ENCODE measurements around the gene SHCBP1L. TPM values are rescaled to one million over a fixed set of nuclear protein-coding genes. Genes with fewer than 3 reads are reported as not detected.
"Not testable (repeated sequence)": the region's sequence is repeated elsewhere in the genome, so short reads cannot be mapped to it uniquely, and the experiment has no call there.

The SHCBP1L gene
- total RNA-seq, 1 donor from 2014 or later = not detected

GRCh38 chr1:182955596-182956588 is 2.9 kb upstream of the SHCBP1L start:
- intact Hi-C loops (cut with micrococcal nuclease) = no loop called here
- Mint-ChIP-seq H3K4me1 (no peaks in the 10 kb centered on the region), H3K27me3 (peaks cover 25% of the 10 kb centered on the region), H3K36me3 (ENCODE audit: low read depth) (no peaks in the 10 kb centered on the region), H3K4me3 (no peak overlapping the region), H3K27ac (no peak overlapping the region), H3K9me3 (no peaks in the 10 kb centered on the region)
- no peak for DNase-seq

GRCh38 chr1:182953826-182954225 is 860 bp upstream of the SHCBP1L start:
- intact Hi-C loops (cut with micrococcal nuclease) = no loop called here
- Mint-ChIP-seq H3K36me3 (ENCODE audit: low read depth) (no peaks in the 10 kb centered on the region), H3K27me3 (peaks cover 30% of the 10 kb centered on the region), H3K4me3 (no peak overlapping the region), H3K27ac (no peak overlapping the region), H3K4me1 (no peaks in the 10 kb centered on the region), H3K9me3 (no peaks in the 10 kb centered on the region)
- DNase-seq = no peak

- peaks cover 24% of the 10 kb centered on the region for H3K27me3 Mint-ChIP-seq
- intact Hi-C loops (cut with micrococcal nuclease); H3K9me3 Mint-ChIP-seq; H3K4me1 Mint-ChIP-seq; H3K27ac Mint-ChIP-seq; DNase-seq; H3K36me3 Mint-ChIP-seq (ENCODE audit: low read depth); H3K4me3 Mint-ChIP-seq: not testable (repeated sequence)
Measured at GRCh38 chr1:182943336-182943735, 9.6 kb downstream of the SHCBP1L start.

- H3K9me3 Mint-ChIP-seq; H3K4me1 Mint-ChIP-seq; H3K4me3 Mint-ChIP-seq; H3K27ac Mint-ChIP-seq; H3K36me3 Mint-ChIP-seq (ENCODE audit: low read depth); intact Hi-C loops (cut with micrococcal nuclease); DNase-seq: not testable (repeated sequence)
- peaks cover 24% of the 10 kb centered on the region for H3K27me3 Mint-ChIP-seq
Measured at GRCh38 chr1:182942145-182942544, 10.8 kb downstream of the SHCBP1L start.

GRCh38 chr1:182939413-182939812 is 13.6 kb downstream of the SHCBP1L start:
- Mint-ChIP-seq H3K9me3 (peaks cover 3% of the 10 kb centered on the region), H3K27me3 (peaks cover 22% of the 10 kb centered on the region), H3K36me3 (ENCODE audit: low read depth) (no peaks in the 10 kb centered on the region), H3K4me3 (no peak overlapping the region), H3K4me1 (no peaks in the 10 kb centered on the region), H3K27ac (no peak overlapping the region)
- intact Hi-C loops (cut with micrococcal nuclease) = no loop called here
- DNase-seq = no peak

DNA sequence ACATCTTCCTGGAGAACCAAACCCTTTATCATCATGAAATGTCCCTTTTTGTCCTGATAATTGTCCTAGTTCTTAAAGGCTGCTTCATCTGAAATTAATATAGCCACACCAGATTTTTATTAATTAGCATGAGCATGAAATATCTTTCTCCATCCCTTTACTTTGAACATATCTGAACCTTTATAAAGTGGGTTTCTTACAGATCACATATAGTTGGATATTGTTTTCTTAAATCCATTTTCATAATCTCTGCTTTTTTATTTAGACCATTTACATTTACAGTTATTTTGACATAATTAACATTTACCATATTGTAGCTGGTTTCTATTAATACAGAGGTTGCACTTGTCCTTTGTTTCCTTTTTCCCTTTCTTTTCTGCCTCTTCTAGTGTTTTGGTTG is 17.2 kb downstream of the SHCBP1L start:
- Mint-ChIP-seq H3K4me3 (no peak overlapping the region), H3K4me1 (no peaks in the 10 kb centered on the region), H3K9me3 (peaks cover 3% of the 10 kb centered on the region), H3K27me3 (peaks cover 19% of the 10 kb centered on the region), H3K27ac (no peak overlapping the region), H3K36me3 (ENCODE audit: low read depth) (no peaks in the 10 kb centered on the region)
- intact Hi-C loops (cut with micrococcal nuclease) = no loop called here
- no peak for DNase-seq

DNA sequence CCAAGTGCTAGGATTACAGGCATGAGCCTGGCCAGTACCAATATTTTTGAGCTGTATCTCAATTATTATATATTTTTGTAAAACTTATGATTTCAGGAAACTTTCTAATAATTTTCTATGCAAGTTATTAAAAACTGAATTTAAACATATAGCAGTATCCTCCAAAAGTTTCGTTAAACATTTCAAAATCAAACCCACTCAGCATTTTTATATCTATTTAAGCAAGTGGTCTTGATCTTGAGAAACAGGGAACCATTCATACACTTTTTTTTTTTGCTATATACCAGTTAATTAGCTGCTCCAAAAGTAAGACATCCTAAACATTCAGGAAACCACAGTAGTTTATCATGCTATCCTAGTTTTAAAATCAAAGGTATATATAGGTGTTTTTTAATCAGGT is 22.0 kb downstream of the SHCBP1L start:
- intact Hi-C loops (cut with micrococcal nuclease) = no loop called here
- H3K4me1 Mint-ChIP-seq = no peaks in the 10 kb centered on the region
- H3K9me3 Mint-ChIP-seq = peaks cover 3% of the 10 kb centered on the region
- H3K27ac Mint-ChIP-seq = no peak overlapping the region
- H3K4me3 Mint-ChIP-seq = no peak overlapping the region
- no peaks in the 10 kb centered on the region for H3K36me3 Mint-ChIP-seq (ENCODE audit: low read depth)
- DNase-seq = no peak
- H3K27me3 Mint-ChIP-seq = peaks cover 22% of the 10 kb centered on the region

- H3K27me3 Mint-ChIP-seq = peaks cover 22% of the 10 kb centered on the region
- H3K27ac Mint-ChIP-seq = no peak overlapping the region
- H3K4me3 Mint-ChIP-seq = no peak overlapping the region
- DNase-seq = no peak
- no peaks in the 10 kb centered on the region for H3K4me1 Mint-ChIP-seq
- H3K36me3 Mint-ChIP-seq (ENCODE audit: low read depth) = no peaks in the 10 kb centered on the region
- intact Hi-C loops (cut with micrococcal nuclease) = no loop called here
- H3K9me3 Mint-ChIP-seq = no peaks in the 10 kb centered on the region
Measured at GRCh38 chr1:182927693-182928433, 25.1 kb downstream of the SHCBP1L start.

GRCh38 chr1:182925661-182926060 is 27.3 kb downstream of the SHCBP1L start:
- Mint-ChIP-seq H3K36me3 (ENCODE audit: low read depth) (no peaks in the 10 kb centered on the region), H3K9me3 (no peaks in the 10 kb centered on the region), H3K27ac (no peak overlapping the region), H3K4me1 (no peaks in the 10 kb centered on the region), H3K27me3 (peaks cover 29% of the 10 kb centered on the region), H3K4me3 (no peak overlapping the region)
- DNase-seq = no peak
- intact Hi-C loops (cut with micrococcal nuclease) = no loop called here

- H3K4me3 Mint-ChIP-seq = no peak overlapping the region
- no peaks in the 10 kb centered on the region for H3K4me1 Mint-ChIP-seq
- no peaks in the 10 kb centered on the region for H3K9me3 Mint-ChIP-seq
- H3K36me3 Mint-ChIP-seq (ENCODE audit: low read depth) = no peaks in the 10 kb centered on the region
- no peak for DNase-seq
- H3K27me3 Mint-ChIP-seq = peaks cover 8% of the 10 kb centered on the region
- intact Hi-C loops (cut with micrococcal nuclease) = no loop called here
- no peak overlapping the region for H3K27ac Mint-ChIP-seq
Measured at GRCh38 chr1:182917378-182917777, 35.6 kb downstream of the SHCBP1L start.

DNA sequence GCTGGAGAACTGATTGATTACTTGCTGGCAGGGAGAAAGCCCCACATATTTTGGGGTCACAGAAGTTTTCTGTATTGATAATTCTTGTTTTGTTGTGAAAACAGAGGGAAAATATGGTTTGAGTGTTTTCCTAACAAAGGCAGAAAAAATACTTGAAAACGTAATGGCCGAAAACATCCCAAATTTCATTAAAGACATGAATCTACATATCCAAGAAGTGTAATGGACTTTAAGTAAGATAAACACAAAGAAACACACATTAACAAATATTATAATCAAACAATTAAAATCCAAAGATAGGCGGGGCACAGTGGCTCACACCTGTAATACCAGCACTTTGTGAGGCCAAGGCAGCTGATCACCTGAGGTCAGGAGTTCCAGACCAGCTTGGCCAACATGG is 39.6 kb downstream of the SHCBP1L start:
- H3K9me3 Mint-ChIP-seq = peaks cover 2% of the 10 kb centered on the region
- DNase-seq = no peak
- no peaks in the 10 kb centered on the region for H3K4me1 Mint-ChIP-seq
- peaks cover 4% of the 10 kb centered on the region for H3K27me3 Mint-ChIP-seq
- no peaks in the 10 kb centered on the region for H3K36me3 Mint-ChIP-seq (ENCODE audit: low read depth)
- no peak overlapping the region for H3K27ac Mint-ChIP-seq
- H3K4me3 Mint-ChIP-seq = no peak overlapping the region
- intact Hi-C loops (cut with micrococcal nuclease) = no loop called here

- H3K27me3 Mint-ChIP-seq = peaks cover 3% of the 10 kb centered on the region
- no peak for DNase-seq
- no peaks in the 10 kb centered on the region for H3K4me1 Mint-ChIP-seq
- no peak overlapping the region for H3K27ac Mint-ChIP-seq
- H3K4me3 Mint-ChIP-seq = no peak overlapping the region
- H3K36me3 Mint-ChIP-seq (ENCODE audit: low read depth) = no peaks in the 10 kb centered on the region
- intact Hi-C loops (cut with micrococcal nuclease) = no loop called here
- peaks cover 2% of the 10 kb centered on the region for H3K9me3 Mint-ChIP-seq
Measured at GRCh38 chr1:182910143-182910542, 42.8 kb downstream of the SHCBP1L start.

- H3K27ac Mint-ChIP-seq = no peak overlapping the region
- H3K4me1 Mint-ChIP-seq = no peaks in the 10 kb centered on the region
- H3K27me3 Mint-ChIP-seq = peaks cover 3% of the 10 kb centered on the region
- intact Hi-C loops (cut with micrococcal nuclease) = no loop called here
- no peak for DNase-seq
- H3K36me3 Mint-ChIP-seq (ENCODE audit: low read depth) = no peaks in the 10 kb centered on the region
- H3K4me3 Mint-ChIP-seq = no peak overlapping the region
- H3K9me3 Mint-ChIP-seq = peaks cover 2% of the 10 kb centered on the region
Measured at GRCh38 chr1:182909578-182909977, 43.4 kb downstream of the SHCBP1L start.

- Mint-ChIP-seq H3K9me3 (no peaks in the 10 kb centered on the region), H3K27ac (no peak overlapping the region), H3K27me3 (peaks cover 5% of the 10 kb centered on the region), H3K4me3 (no peak overlapping the region), H3K36me3 (ENCODE audit: low read depth) (no peaks in the 10 kb centered on the region), H3K4me1 (no peaks in the 10 kb centered on the region)
- DNase-seq = no peak
- intact Hi-C loops (cut with micrococcal nuclease) = no loop called here
Measured at GRCh38 chr1:182905321-182905720, 47.6 kb downstream of the SHCBP1L start.
